ENCODE data around the gene OR6M1. TPM values are rescaled to one million over a fixed set of nuclear protein-coding genes. Genes with fewer than 3 reads are reported as not detected.

OR6M1 gene
- total and polyA plus RNA-seq, 4 donors, result not detected

GRCh38 chr11:123815122-123815521 lies 9.0 kb upstream of the OR6M1 start:
- H3K9ac ChIP-seq (ENCODE audit: low read depth in 1 of 2, low read length in 2 of 2), result no peak overlapping the region
- H3K4me1 ChIP-seq (ENCODE audit: control insufficient read depth in 4 of 4, insufficient read depth in 4 of 4, low read length in 3 of 4), result no peaks in the 10 kb centered on the region
- no peaks in the 10 kb centered on the region for H3K9me3 ChIP-seq (ENCODE audit: control insufficient read depth in 4 of 4, low read length in 3 of 4)
- no peak overlapping the region for H3K4me3 ChIP-seq (ENCODE audit: low read depth in 1 of 3, low read length in 3 of 3)
- no peak for DNase-seq (ENCODE audit: low spot score)
- TF ChIP-seq FOXA2 (IDR thresholded peaks at IDR 0.05) (no peak), EGR1 (IDR thresholded peaks at IDR 0.05; ENCODE audit: low read depth in 2 of 2) (no peak), MAX (IDR thresholded peaks at IDR 0.05) (no peak), NR2F2 (IDR thresholded peaks at IDR 0.05) (no peak), TAF1 (conservative IDR thresholded peaks at IDR 0.05) (no peak), RXRA (IDR thresholded peaks at IDR 0.05) (no peak), HNF4A (conservative IDR thresholded peaks at IDR 0.05) (no peak), SP1 (IDR thresholded peaks at IDR 0.05) (no peak), GABPA (IDR thresholded peaks at IDR 0.05 in 1 of 2, conservative IDR thresholded peaks at IDR 0.05 in 1 of 2) (no peak), RAD21 (IDR thresholded peaks at IDR 0.05) (no peak), ZBTB33 (IDR thresholded peaks at IDR 0.05) (no peak), FOXA1 (IDR thresholded peaks at IDR 0.05) (no peak), HNF4G (IDR thresholded peaks at IDR 0.05) (no peak)
- TF ChIP-seq, protein P1, sequence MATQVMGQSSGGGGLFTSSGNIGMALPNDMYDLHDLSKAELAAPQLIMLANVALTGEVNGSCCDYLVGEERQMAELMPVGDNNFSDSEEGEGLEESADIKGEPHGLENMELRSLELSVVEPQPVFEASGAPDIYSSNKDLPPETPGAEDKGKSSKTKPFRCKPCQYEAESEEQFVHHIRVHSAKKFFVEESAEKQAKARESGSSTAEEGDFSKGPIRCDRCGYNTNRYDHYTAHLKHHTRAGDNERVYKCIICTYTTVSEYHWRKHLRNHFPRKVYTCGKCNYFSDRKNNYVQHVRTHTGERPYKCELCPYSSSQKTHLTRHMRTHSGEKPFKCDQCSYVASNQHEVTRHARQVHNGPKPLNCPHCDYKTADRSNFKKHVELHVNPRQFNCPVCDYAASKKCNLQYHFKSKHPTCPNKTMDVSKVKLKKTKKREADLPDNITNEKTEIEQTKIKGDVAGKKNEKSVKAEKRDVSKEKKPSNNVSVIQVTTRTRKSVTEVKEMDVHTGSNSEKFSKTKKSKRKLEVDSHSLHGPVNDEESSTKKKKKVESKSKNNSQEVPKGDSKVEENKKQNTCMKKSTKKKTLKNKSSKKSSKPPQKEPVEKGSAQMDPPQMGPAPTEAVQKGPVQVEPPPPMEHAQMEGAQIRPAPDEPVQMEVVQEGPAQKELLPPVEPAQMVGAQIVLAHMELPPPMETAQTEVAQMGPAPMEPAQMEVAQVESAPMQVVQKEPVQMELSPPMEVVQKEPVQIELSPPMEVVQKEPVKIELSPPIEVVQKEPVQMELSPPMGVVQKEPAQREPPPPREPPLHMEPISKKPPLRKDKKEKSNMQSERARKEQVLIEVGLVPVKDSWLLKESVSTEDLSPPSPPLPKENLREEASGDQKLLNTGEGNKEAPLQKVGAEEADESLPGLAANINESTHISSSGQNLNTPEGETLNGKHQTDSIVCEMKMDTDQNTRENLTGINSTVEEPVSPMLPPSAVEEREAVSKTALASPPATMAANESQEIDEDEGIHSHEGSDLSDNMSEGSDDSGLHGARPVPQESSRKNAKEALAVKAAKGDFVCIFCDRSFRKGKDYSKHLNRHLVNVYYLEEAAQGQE (IDR thresholded peaks at IDR 0.05), result no peak
- TF ChIP-seq, protein P2, sequence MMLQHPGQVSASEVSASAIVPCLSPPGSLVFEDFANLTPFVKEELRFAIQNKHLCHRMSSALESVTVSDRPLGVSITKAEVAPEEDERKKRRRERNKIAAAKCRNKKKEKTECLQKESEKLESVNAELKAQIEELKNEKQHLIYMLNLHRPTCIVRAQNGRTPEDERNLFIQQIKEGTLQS (IDR thresholded peaks at IDR 0.05), result no peak
- TF ChIP-seq, protein P3, sequence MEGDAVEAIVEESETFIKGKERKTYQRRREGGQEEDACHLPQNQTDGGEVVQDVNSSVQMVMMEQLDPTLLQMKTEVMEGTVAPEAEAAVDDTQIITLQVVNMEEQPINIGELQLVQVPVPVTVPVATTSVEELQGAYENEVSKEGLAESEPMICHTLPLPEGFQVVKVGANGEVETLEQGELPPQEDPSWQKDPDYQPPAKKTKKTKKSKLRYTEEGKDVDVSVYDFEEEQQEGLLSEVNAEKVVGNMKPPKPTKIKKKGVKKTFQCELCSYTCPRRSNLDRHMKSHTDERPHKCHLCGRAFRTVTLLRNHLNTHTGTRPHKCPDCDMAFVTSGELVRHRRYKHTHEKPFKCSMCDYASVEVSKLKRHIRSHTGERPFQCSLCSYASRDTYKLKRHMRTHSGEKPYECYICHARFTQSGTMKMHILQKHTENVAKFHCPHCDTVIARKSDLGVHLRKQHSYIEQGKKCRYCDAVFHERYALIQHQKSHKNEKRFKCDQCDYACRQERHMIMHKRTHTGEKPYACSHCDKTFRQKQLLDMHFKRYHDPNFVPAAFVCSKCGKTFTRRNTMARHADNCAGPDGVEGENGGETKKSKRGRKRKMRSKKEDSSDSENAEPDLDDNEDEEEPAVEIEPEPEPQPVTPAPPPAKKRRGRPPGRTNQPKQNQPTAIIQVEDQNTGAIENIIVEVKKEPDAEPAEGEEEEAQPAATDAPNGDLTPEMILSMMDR (IDR thresholded peaks at IDR 0.05; ENCODE audit: low read depth, low read length, missing input control), result no peak
- no peaks in the 10 kb centered on the region for H3K27me3 ChIP-seq (ENCODE audit: control insufficient read depth in 4 of 4, insufficient read depth in 4 of 4, low read length in 3 of 4)
- no peaks in the 10 kb centered on the region for H3K36me3 ChIP-seq (ENCODE audit: control insufficient read depth in 4 of 4, insufficient read depth in 3 of 4, low read depth in 1 of 4, low read length in 3 of 4)
- H3K27ac ChIP-seq (ENCODE audit: low read depth in 1 of 2, low read length in 2 of 2), result no peak overlapping the region
- WGBS, result 89% methylated on average over 5 of the region's 5 CpGs

- no peak for TF ChIP-seq YY1 (IDR thresholded peaks at IDR 0.05)
- TF ChIP-seq JUND (IDR thresholded peaks at IDR 0.05), result no peak
- TF ChIP-seq ZBTB33 (IDR thresholded peaks at IDR 0.05), result no peak
- no peak for TF ChIP-seq SP1 (IDR thresholded peaks at IDR 0.05)
- TF ChIP-seq GABPA (IDR thresholded peaks at IDR 0.05 in 1 of 2, conservative IDR thresholded peaks at IDR 0.05 in 1 of 2), result no peak
- TF ChIP-seq EGR1 (IDR thresholded peaks at IDR 0.05; ENCODE audit: low read depth in 2 of 2), result no peak
- TF ChIP-seq TAF1 (conservative IDR thresholded peaks at IDR 0.05), result no peak
- TF ChIP-seq HNF4A (conservative IDR thresholded peaks at IDR 0.05), result no peak
- no peak for TF ChIP-seq HNF4G (IDR thresholded peaks at IDR 0.05)
- TF ChIP-seq RXRA (IDR thresholded peaks at IDR 0.05), result no peak
Measured at GRCh38 chr11:123801765-123802164, 4.4 kb downstream of the OR6M1 start.

More at GRCh38 chr11:123801765-123802164, 4.4 kb downstream of the OR6M1 start:
- Histone ChIP-seq H3K27me3 (ENCODE audit: control insufficient read depth in 4 of 4, insufficient read depth in 4 of 4, low read length in 3 of 4) (no peaks in the 10 kb centered on the region), H3K27ac (ENCODE audit: low read depth in 1 of 2, low read length in 2 of 2) (no peak overlapping the region), H3K9ac (ENCODE audit: low read depth in 1 of 2, low read length in 2 of 2) (no peak overlapping the region), H3K9me3 (ENCODE audit: control insufficient read depth in 4 of 4, low read length in 3 of 4) (no peaks in the 10 kb centered on the region), H3K4me1 (ENCODE audit: control insufficient read depth in 4 of 4, insufficient read depth in 4 of 4, low read length in 3 of 4) (peaks cover 2 to 8% (median 4%) of the 10 kb centered on the region in 4 donors), H3K4me3 (ENCODE audit: low read depth in 1 of 3, low read length in 3 of 3) (no peak overlapping the region), H3K36me3 (ENCODE audit: control insufficient read depth in 4 of 4, insufficient read depth in 3 of 4, low read depth in 1 of 4, low read length in 3 of 4) (no peaks in the 10 kb centered on the region)
- WGBS, result 0% methylated on average over 1 of the region's 1 CpG
- no peak for DNase-seq (ENCODE audit: low spot score)

Data from liver (tissue), 9 donors.